GM19395 (cell line): ENCODE data around the gene PRKD2.

Source experiments
- ATAC-seq: cut with Tn5 transposase; IDR thresholded peaks from one replicate; pipeline ENCODE4 v1.9.1; 2021; ENCODE audit warnings: mild to moderate bottlenecking, moderate library complexity; ENCODE audit not compliant: unreplicated experiment

Gene PRKD2

GRCh38 chr19:46742926-46743480 is 26.1 kb upstream of the PRKD2 start:
- no peak for ATAC-seq

GRCh38 chr19:46741447-46741846 is 24.5 kb upstream of the PRKD2 start:
- ATAC-seq, result no peak

- no peak for ATAC-seq
Observed at GRCh38 chr19:46739290-46739771, 22.4 kb upstream of the PRKD2 start.

- ATAC-seq, result no peak
Observed at GRCh38 chr19:46737761-46738171, 20.9 kb upstream of the PRKD2 start.

GRCh38 chr19:46737298-46737654 is 20.4 kb upstream of the PRKD2 start:
- no peak for ATAC-seq

- ATAC-seq, result no peak
Observed at GRCh38 chr19:46736531-46737297, 19.8 kb upstream of the PRKD2 start.

- ATAC-seq, result no peak
Observed at GRCh38 chr19:46733690-46734292, 16.9 kb upstream of the PRKD2 start.

GRCh38 chr19:46732966-46733689 is 16.2 kb upstream of the PRKD2 start:
- ATAC-seq, result no peak

- no peak for ATAC-seq
Observed at GRCh38 chr19:46732172-46732938, 15.4 kb upstream of the PRKD2 start.

GRCh38 chr19:46731584-46731983 is 14.7 kb upstream of the PRKD2 start:
- no peak for ATAC-seq

GRCh38 chr19:46731007-46731501 is 14.1 kb upstream of the PRKD2 start:
- ATAC-seq, result no peak

GRCh38 chr19:46730595-46730994 is 13.7 kb upstream of the PRKD2 start:
- no peak for ATAC-seq

- ATAC-seq, result no peak
Observed at GRCh38 chr19:46730187-46730586, 13.3 kb upstream of the PRKD2 start.

GRCh38 chr19:46729696-46730095 is 12.8 kb upstream of the PRKD2 start:
- no peak for ATAC-seq

GRCh38 chr19:46728693-46729339 is 11.9 kb upstream of the PRKD2 start:
- no peak for ATAC-seq

GRCh38 chr19:46728208-46728607 is 11.3 kb upstream of the PRKD2 start:
- no peak for ATAC-seq

- ATAC-seq, result no peak
Observed at GRCh38 chr19:46727757-46728156, 10.8 kb upstream of the PRKD2 start.

GRCh38 chr19:46726971-46727501 is 10.1 kb upstream of the PRKD2 start:
- ATAC-seq, result no peak

GRCh38 chr19:46726551-46726950 is 9.6 kb upstream of the PRKD2 start:
- ATAC-seq, result no peak

GRCh38 chr19:46725859-46726393 is 9.0 kb upstream of the PRKD2 start:
- ATAC-seq, result no peak
